Body of pancreas (tissue), 4 donors: Measurements from ENCODE around the gene CPA2. TPM values are rescaled to one million over a fixed set of nuclear protein-coding genes. Genes with fewer than 3 reads are reported as not detected.

Experiments used
- ATAC-seq: fragments of 150-250 bp; one replicate; pipeline ENCODE4 v1.9.1; 2016
- DNase-seq, 4 donors: peaks; one replicate each; pipeline ENCODE4 v3.0.0-alpha.2; 2019
- H3K27ac ChIP-seq, 4 donors: fragments of 200-600 bp; sonication (generic); 1 replicate in 3 of 4; 2 replicates in 1 of 4; pipeline versions ENCODE4 v1.5.1 to v1.6.1; 2016 to 2019; ENCODE audit warnings: mild to moderate bottlenecking in 1 of 4, mixed read lengths in 1 of 4, moderate library complexity in 1 of 4
- H3K27me3 ChIP-seq, 2 donors: fragments of 200-600 bp; sonication (generic); one replicate each; pipeline ENCODE4 v1.6.0; 2016; ENCODE audit warnings: mild to moderate bottlenecking in 1 of 2
- H3K36me3 ChIP-seq, 2 donors: fragments of 200-600 bp; sonication (generic); replicated peaks in 1 of 2; 2 replicates each; pipeline ENCODE4 v1.5.1; 2016; ENCODE audit warnings: low read depth in 2 of 2; ENCODE audit not compliant: insufficient read depth in 1 of 2
- H3K4me1 ChIP-seq: fragments of 200-600 bp; sonication (generic); one replicate; pipeline ENCODE4 v1.6.0; 2016
- H3K4me3 ChIP-seq, 2 donors: fragments of 200-600 bp; sonication (generic); 1 replicate in 1 of 2; 2 replicates in 1 of 2; pipeline ENCODE4 v1.5.1; 2016 to 2019
- H3K9me3 ChIP-seq, 3 donors: fragments of 200-600 bp; sonication (generic); 1 replicate in 2 of 3; 2 replicates in 1 of 3; pipeline ENCODE4 v1.5.1; 2016
- POLR2A ChIP-seq, 3 donors: fragments of 450-650 bp; IDR thresholded peaks; one replicate each; pipeline ENCODE4 v1.6.1; 2016; ENCODE audit warnings: antibody characterized with exemption in 3 of 3, mild to moderate bottlenecking in 2 of 3
- WGBS, 2 donors: methylation state at CpG; one replicate each; pipeline ENCODE4 v1.1.5; 2017; 5-methylcytosine and 5-hydroxymethylcytosine counted together
- intact Hi-C: fragments of 100-400 bp; cut with DNase I; formaldehyde crosslinking; loops from one replicate; pipeline ENCODE4 v1.15.1; 2023
- total RNA-seq, 2 donors: library from RNA; depleted of rRNA; stranded (reverse); fragments of >200 nt; gene quantifications; one replicate each; pipeline ENCODE4 v1.1.0, GENCODE V29; 2016
- TF ChIP-seq, protein P1 (sequence below), 7 experiments: fragments of 450-650 bp in 4 of 7; fragments of 200-600 bp in 3 of 7; sonication (generic) in 3 of 7; IDR thresholded peaks; one replicate each; pipeline ENCODE4 v1.5.1; 2016 to 2019; ENCODE audit warnings: antibody characterized with exemption in 7 of 7

CPA2 gene
- total RNA-seq, 2 donors from 2014 or later: 4,161 to 4,381 TPM

DNA sequence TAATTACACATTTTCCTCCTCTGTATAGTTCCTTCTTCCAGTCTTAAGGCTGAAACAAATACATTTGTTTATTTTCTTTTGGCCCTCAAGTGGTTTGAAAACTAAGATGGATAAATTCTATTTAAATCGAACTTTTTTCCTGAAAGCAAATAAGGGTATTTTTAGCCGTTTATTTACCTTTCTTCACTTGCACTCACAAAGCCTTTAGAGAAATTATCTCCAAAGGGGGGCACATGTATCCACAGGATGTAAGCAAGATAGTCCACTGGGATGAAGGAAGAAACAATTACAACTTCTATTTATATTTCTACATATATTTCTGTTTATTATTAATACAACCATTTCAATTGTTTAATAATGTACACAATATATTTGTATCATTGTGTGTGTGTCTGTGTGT, 36.5 kb downstream of the CPA2 start:
- Histone ChIP-seq H3K4me1 (peaks cover 8% of the 10 kb centered on the region), H3K4me3 (no peak overlapping the region), H3K9me3 (no peaks in the 10 kb centered on the region), H3K27me3 (no peaks in the 10 kb centered on the region), H3K36me3 (no peaks in the 10 kb centered on the region), H3K27ac (no peak overlapping the region)
- intact Hi-C loops: no loop called here
- 17 to 21% methylated on average over 2 of the region's 2 CpGs for WGBS, 2 donors
- TF ChIP-seq, protein P1, sequence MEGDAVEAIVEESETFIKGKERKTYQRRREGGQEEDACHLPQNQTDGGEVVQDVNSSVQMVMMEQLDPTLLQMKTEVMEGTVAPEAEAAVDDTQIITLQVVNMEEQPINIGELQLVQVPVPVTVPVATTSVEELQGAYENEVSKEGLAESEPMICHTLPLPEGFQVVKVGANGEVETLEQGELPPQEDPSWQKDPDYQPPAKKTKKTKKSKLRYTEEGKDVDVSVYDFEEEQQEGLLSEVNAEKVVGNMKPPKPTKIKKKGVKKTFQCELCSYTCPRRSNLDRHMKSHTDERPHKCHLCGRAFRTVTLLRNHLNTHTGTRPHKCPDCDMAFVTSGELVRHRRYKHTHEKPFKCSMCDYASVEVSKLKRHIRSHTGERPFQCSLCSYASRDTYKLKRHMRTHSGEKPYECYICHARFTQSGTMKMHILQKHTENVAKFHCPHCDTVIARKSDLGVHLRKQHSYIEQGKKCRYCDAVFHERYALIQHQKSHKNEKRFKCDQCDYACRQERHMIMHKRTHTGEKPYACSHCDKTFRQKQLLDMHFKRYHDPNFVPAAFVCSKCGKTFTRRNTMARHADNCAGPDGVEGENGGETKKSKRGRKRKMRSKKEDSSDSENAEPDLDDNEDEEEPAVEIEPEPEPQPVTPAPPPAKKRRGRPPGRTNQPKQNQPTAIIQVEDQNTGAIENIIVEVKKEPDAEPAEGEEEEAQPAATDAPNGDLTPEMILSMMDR (IDR thresholded peaks at IDR 0.05): no peak
- no peak for TF ChIP-seq POLR2A (IDR thresholded peaks at IDR 0.05)
- no peak for ATAC-seq
- DNase-seq: no peak

DNA sequence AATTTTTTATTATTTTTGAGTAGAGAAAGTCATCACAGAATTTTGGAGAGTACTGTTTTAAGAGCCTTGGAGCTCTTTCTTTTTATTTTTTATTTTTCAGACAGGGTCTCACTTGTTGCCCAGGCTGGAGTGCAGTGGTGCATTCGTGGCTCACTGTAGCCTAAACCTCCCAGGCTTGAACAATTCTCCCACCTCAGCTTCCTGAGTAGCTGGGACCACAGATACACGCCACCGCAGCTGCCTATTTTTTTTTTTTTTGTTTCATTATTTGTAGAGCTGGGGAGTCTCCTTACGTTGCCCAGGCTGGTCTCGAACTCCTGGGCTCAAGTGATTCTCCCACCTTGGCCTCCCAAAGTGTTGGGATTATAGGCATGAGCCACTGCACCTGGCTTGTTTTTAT, 36.9 kb downstream of the CPA2 start:
- peaks cover 8% of the 10 kb centered on the region for H3K4me1 ChIP-seq
- intact Hi-C loops: no loop called here
- DNase-seq (no peak), ATAC-seq (no peak)
- no peak for TF ChIP-seq POLR2A (IDR thresholded peaks at IDR 0.05)
- TF ChIP-seq, protein P1 (IDR thresholded peaks at IDR 0.05): no peak
- H3K4me3 ChIP-seq: no peak overlapping the region
- H3K9me3 ChIP-seq: no peaks in the 10 kb centered on the region
- no peaks in the 10 kb centered on the region for H3K27me3 ChIP-seq
- WGBS, 2 donors: 63 to 73% methylated on average over 5 of the region's 5 CpGs
- H3K36me3 ChIP-seq: no peaks in the 10 kb centered on the region
- no peak overlapping the region for H3K27ac ChIP-seq

DNA sequence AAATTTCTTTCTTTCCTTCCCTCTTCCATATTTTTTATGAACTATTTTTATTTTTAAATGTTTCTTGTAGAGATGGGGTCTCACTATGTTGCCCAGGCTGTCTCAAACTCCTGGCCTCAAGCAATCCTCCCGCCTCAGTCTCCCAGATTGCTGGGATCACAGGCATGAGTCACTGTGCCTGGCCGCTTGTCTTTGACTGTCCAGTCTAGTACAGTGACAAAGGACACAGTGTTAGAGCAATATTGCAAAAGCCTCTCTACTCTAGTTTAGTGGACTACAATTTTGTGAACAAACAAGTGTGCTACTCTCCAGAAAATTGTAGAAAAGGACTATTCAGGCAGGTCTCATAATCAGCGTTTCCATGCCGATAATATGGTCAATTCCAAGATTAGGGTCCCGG, 37.3 kb downstream of the CPA2 start:
- H3K9me3 ChIP-seq: no peaks in the 10 kb centered on the region
- intact Hi-C loops: no loop called here

DNA sequence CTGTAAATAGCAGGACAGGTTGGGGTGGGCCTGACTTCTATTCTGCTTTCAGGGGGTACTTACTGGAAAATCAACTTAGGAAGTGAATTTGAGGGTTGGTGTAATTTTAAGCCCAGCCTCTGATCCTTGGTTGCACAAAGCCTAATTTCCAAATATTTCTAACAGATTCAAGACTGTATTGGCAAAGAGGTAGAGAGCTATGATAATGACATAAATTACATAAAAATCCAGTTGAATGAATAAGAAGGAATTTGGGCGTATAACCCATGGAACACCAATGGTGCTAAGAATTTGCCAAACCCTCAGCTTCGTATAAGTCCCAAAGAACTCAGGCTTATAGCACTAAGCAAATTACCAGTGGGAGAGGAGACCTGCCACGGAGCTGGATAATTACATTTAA, 38.2 kb downstream of the CPA2 start:
- no peak overlapping the region for H3K27ac ChIP-seq
- H3K4me1 ChIP-seq: peaks cover 8% of the 10 kb centered on the region
- H3K9me3 ChIP-seq: no peaks in the 10 kb centered on the region
- H3K4me3 ChIP-seq: no peak overlapping the region
- ATAC-seq (no peak), DNase-seq (no peak)
- no peak for TF ChIP-seq POLR2A (IDR thresholded peaks at IDR 0.05)
- TF ChIP-seq, protein P1 (IDR thresholded peaks at IDR 0.05): no peak
- no peaks in the 10 kb centered on the region for H3K36me3 ChIP-seq
- intact Hi-C loops: no loop called here
- no peaks in the 10 kb centered on the region for H3K27me3 ChIP-seq
- 88 to 95% methylated on average over 3 of the region's 3 CpGs for WGBS, 2 donors

More for the DNA sequence above, 37.3 kb downstream of the CPA2 start:
- no peak for TF ChIP-seq POLR2A (IDR thresholded peaks at IDR 0.05)
- TF ChIP-seq, protein P1 (IDR thresholded peaks at IDR 0.05): no peak
- no peaks in the 10 kb centered on the region for H3K36me3 ChIP-seq
- no peaks in the 10 kb centered on the region for H3K27me3 ChIP-seq
- WGBS, 2 donors: 60 to 71% methylated on average over 5 of the region's 5 CpGs
- no peak overlapping the region for H3K27ac ChIP-seq
- peak; percentile 39 for ATAC-seq
- peaks cover 8% of the 10 kb centered on the region for H3K4me1 ChIP-seq
- no peak overlapping the region for H3K4me3 ChIP-seq
- peak in 1 of 4 donors; percentile 48 for DNase-seq

DNA sequence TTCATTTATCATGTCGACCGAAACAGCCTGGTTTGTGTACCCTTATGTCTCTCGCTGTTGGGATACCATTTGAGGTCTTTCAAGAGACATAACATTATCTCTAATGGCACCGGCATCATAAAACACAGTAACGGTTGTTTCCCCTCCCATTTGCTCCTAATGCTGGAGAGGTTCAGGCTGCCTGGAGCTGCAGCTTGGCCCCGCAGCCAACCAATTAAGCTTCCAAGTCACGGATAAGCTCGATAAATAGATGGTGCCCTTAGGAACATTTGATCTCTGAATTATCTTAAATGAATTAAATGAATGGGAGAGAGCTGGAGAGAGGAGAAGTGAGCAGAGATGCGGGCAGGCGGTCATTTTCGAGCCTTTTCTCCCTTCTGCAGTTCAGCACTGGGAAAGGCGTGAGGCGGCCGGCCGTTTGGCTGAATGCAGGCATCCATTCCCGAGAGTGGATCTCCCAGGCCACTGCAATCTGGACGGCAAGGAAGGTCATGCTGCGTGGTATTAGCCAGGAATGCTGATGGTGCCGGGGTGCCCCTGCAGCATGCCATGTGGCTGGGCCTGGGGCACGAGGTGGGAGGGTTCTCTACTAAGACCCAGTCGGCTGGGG, 38.9 kb downstream of the CPA2 start:
- Histone ChIP-seq H3K4me3 (no peak overlapping the region), H3K36me3 (no peaks in the 10 kb centered on the region), H3K4me1 (peaks cover 8% of the 10 kb centered on the region), H3K9me3 (no peaks in the 10 kb centered on the region), H3K27ac (no peak overlapping the region), H3K27me3 (no peaks in the 10 kb centered on the region)
- ATAC-seq (no peak), DNase-seq (no peak)
- intact Hi-C loops: no loop called here
- TF ChIP-seq, protein P1 (IDR thresholded peaks at IDR 0.05): no peak
- TF ChIP-seq POLR2A (IDR thresholded peaks at IDR 0.05): no peak
- WGBS, 2 donors: 90 to 92% methylated on average over 17 to 21 of the region's 21 CpGs
